ENCODE results near the gene TXNL4A.
"Not testable (repeated sequence)": the region's sequence is repeated elsewhere in the genome, so short reads cannot be mapped to it uniquely, and the experiment has no call there.

Gene TXNL4A

DNA sequence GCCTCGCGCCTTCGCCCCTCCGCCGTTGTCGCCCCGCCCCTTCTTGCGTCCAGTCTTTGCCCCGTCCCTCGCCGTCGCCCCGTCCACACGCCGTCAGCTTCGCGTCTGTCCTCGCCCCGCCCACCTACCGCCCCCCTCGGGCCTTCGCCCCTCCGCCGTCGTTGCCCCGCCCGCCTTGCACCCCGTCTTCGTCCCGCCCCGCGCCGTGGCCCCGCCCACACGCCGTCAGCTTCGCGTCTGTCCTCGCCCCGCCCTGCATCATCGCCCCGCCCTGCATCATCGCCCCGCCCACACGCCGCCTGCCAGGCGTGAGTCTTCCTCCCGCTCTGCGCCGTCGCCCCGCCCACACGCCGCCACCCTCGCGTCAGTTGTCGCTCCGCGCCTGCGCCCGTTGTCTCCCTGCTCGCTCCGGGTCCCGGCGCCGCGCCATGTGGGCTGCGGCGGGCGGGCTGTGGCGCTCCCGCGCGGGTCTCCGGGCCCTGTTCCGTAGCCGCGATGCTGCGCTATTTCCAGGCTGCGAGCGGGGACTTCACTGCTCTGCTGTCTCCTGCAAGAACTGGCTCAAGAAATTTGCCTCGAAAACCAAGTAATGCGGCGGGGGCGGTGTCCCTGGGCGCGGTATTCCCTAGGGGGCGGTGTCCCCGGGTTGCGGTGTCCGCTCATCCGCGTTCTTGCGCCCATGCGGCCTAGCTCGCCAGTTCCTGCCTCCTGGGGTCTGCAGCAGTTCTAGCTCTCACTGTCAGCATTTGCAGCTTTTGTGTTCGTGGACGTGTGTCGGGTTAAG is 45.9 kb upstream of the TXNL4A start, which contains the start of gene RBFA:
RBFA (plus strand) TSS at position 367 of the 784 bp plus-strand sequence; CDS start at position 429, 62 bp downstream.
- TF ChIP-seq SNAI2 (CRISPR knock-in tag; IDR thresholded peaks at IDR 0.05) (no peak), TOX (CRISPR knock-in tag; IDR thresholded peaks at IDR 0.05; ENCODE audit: borderline replicate concordance) (no peak), CSDC2 (CRISPR knock-in tag; IDR thresholded peaks at IDR 0.05) (no peak)
- peak; percentile 87 for ATAC-seq

DNA sequence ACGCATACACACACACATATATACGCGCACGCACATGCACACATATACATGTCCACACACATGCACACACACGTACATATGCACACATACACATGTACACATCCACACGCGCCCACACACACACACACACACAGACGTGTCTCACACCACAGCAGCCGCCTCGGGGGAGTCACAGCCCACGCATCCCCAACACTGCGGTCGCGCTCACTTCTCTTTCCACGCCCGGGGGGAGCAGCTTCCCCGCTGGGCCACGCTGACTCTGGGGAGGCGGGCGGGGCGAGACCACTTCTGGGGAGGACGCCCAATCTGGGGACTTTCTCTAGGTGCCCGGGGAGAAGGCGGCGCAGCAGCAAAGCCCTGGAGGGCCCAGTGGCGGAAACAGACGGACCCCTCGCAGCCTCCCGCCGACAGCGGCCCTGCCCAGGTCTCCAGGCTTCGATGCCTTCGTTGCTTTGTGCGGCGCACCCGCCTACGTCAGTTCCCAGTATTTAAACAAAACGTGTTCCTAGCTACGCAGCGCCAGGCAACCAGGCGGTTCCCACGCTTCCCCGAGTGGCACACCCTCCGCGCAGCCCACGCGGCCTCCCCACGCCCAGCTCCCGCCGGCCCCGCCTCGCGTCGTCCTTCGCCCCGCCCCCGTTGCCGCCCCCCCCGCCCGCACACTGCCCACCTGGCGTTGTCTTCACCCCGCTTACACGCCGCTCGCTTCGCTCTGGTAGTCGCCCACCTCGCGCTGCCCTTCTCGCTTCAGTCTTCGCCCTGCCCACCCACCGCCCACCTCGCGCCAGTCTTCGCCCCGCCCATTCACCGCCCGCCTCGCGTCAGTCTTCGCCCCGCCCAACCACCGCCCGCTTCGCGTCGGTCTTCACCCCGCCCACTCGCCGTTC is 45.1 kb upstream of the TXNL4A start:
- no peak for TF ChIP-seq TOX (CRISPR knock-in tag; IDR thresholded peaks at IDR 0.05; ENCODE audit: borderline replicate concordance)
- TF ChIP-seq ZC3H10 (CRISPR knock-in tag; IDR thresholded peaks at IDR 0.05): no peak
- 0 out of 2 replicates have a peak, but pooled peaks have one; percentile 22 for TF ChIP-seq ZFP3 (CRISPR knock-in tag; IDR thresholded peaks at IDR 0.05)
- TF ChIP-seq, protein P1, sequence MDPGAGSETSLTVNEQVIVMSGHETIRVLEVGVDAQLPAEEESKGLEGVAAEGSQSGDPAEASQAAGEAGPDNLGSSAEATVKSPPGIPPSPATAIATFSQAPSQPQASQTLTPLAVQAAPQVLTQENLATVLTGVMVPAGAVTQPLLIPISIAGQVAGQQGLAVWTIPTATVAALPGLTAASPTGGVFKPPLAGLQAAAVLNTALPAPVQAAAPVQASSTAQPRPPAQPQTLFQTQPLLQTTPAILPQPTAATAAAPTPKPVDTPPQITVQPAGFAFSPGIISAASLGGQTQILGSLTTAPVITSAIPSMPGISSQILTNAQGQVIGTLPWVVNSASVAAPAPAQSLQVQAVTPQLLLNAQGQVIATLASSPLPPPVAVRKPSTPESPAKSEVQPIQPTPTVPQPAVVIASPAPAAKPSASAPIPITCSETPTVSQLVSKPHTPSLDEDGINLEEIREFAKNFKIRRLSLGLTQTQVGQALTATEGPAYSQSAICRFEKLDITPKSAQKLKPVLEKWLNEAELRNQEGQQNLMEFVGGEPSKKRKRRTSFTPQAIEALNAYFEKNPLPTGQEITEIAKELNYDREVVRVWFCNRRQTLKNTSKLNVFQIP (CRISPR knock-in tag; IDR thresholded peaks at IDR 0.05; ENCODE audit: borderline replicate concordance, low read depth): no peak
- peak; percentile 86 for ATAC-seq

DNA sequence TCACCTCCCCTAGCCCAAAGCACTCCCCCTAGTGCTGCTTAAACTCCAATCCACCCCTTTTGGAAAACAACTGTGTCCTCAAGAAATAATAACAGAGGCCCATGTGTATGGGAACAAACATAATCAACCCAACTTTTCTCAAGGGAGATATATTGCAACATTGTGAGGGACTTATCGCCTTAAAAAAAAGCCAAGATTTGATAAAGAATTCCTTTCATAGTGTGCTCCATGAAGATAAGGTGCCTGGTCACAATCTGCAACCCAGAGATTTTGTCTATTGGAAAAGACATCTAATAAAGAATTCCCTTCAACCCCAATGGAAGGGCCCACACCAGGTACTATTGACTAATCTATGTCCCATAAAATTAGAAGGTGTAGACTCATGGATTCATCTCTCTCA is 41.3 kb upstream of the TXNL4A start:
- TF ChIP-seq ZNF565 (CRISPR knock-in tag; conservative IDR thresholded peaks at IDR 0.05; ENCODE audit: low read depth) (no peak), ZFP3 (CRISPR knock-in tag; IDR thresholded peaks at IDR 0.05) (no peak), TOX (CRISPR knock-in tag; IDR thresholded peaks at IDR 0.05; ENCODE audit: borderline replicate concordance) (no peak), ZNF8 (CRISPR knock-in tag; IDR thresholded peaks at IDR 0.05) (no peak), OSR1 (CRISPR knock-in tag; IDR thresholded peaks at IDR 0.05) (no peak), CSDC2 (CRISPR knock-in tag; IDR thresholded peaks at IDR 0.05) (no peak), ZFP30 (CRISPR knock-in tag; IDR thresholded peaks at IDR 0.05) (no peak), ZC3H10 (CRISPR knock-in tag; IDR thresholded peaks at IDR 0.05) (no peak), BACH2 (CRISPR knock-in tag; IDR thresholded peaks at IDR 0.05; ENCODE audit: borderline replicate concordance) (no peak), ARNTL (CRISPR knock-in tag; IDR thresholded peaks at IDR 0.05; ENCODE audit: borderline replicate concordance, low read depth) (no peak), PPARA (CRISPR knock-in tag; IDR thresholded peaks at IDR 0.05; ENCODE audit: borderline replicate concordance) (no peak), SNAI2 (CRISPR knock-in tag; IDR thresholded peaks at IDR 0.05) (no peak), GLIS3 (CRISPR knock-in tag; IDR thresholded peaks at IDR 0.05) (no peak)
- TF ChIP-seq, protein P2, sequence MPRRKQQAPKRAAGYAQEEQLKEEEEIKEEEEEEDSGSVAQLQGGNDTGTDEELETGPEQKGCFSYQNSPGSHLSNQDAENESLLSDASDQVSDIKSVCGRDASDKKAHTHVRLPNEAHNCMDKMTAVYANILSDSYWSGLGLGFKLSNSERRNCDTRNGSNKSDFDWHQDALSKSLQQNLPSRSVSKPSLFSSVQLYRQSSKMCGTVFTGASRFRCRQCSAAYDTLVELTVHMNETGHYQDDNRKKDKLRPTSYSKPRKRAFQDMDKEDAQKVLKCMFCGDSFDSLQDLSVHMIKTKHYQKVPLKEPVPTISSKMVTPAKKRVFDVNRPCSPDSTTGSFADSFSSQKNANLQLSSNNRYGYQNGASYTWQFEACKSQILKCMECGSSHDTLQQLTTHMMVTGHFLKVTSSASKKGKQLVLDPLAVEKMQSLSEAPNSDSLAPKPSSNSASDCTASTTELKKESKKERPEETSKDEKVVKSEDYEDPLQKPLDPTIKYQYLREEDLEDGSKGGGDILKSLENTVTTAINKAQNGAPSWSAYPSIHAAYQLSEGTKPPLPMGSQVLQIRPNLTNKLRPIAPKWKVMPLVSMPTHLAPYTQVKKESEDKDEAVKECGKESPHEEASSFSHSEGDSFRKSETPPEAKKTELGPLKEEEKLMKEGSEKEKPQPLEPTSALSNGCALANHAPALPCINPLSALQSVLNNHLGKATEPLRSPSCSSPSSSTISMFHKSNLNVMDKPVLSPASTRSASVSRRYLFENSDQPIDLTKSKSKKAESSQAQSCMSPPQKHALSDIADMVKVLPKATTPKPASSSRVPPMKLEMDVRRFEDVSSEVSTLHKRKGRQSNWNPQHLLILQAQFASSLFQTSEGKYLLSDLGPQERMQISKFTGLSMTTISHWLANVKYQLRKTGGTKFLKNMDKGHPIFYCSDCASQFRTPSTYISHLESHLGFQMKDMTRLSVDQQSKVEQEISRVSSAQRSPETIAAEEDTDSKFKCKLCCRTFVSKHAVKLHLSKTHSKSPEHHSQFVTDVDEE (CRISPR knock-in tag; IDR thresholded peaks at IDR 0.05): no peak
- ATAC-seq: no peak

DNA sequence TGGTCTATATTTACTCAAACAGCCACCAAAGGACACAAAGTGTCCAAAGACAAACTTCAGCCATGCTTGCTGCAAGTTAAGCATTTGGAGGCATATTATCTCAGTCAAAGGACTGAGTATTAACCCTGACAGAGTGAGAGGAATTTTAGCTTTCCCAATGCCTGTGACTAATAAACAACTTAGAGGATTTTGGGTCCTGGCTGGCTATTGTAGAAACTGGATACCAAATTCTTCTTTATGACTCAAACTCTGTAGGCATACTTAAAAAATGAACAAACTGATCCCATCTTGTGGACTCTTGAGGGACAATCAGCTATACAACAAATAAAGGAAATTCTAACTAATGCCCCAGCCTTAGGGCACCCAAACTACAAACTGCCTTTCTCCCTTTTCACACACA is 39.4 kb upstream of the TXNL4A start:
- not testable (repeated sequence) for ATAC-seq

DNA sequence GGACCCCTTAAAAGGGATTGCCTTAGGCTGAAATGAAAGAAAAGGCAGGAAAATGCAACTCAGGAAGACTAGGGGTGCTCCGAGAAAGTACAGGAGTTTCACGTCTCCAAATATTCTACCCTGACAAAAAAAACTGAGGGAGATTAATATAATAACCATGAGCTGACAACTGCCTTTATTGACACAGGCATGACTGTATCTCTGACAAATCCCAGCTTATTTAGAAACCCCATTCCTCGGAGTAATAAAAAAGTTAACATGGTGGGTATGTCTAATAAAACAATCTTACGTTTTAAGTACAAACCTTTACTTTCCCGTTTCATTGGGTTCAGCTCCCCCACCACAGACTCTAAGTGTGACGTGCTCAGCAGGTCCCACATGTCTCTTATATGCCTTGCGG is 38.0 kb upstream of the TXNL4A start:
- no peak for TF ChIP-seq ZFP3 (CRISPR knock-in tag; IDR thresholded peaks at IDR 0.05)
- no peak for TF ChIP-seq CSDC2 (CRISPR knock-in tag; IDR thresholded peaks at IDR 0.05)
- TF ChIP-seq ESRRG (CRISPR knock-in tag; IDR thresholded peaks at IDR 0.05): no peak
- TF ChIP-seq, protein P3, sequence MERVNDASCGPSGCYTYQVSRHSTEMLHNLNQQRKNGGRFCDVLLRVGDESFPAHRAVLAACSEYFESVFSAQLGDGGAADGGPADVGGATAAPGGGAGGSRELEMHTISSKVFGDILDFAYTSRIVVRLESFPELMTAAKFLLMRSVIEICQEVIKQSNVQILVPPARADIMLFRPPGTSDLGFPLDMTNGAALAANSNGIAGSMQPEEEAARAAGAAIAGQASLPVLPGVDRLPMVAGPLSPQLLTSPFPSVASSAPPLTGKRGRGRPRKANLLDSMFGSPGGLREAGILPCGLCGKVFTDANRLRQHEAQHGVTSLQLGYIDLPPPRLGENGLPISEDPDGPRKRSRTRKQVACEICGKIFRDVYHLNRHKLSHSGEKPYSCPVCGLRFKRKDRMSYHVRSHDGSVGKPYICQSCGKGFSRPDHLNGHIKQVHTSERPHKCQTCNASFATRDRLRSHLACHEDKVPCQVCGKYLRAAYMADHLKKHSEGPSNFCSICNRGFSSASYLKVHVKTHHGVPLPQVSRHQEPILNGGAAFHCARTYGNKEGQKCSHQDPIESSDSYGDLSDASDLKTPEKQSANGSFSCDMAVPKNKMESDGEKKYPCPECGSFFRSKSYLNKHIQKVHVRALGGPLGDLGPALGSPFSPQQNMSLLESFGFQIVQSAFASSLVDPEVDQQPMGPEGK (CRISPR knock-in tag; IDR thresholded peaks at IDR 0.05; ENCODE audit: borderline replicate concordance): no peak
- TF ChIP-seq BACH2 (CRISPR knock-in tag; IDR thresholded peaks at IDR 0.05; ENCODE audit: borderline replicate concordance): no peak
- no peak for TF ChIP-seq OSR1 (CRISPR knock-in tag; IDR thresholded peaks at IDR 0.05)
- TF ChIP-seq, protein P4, sequence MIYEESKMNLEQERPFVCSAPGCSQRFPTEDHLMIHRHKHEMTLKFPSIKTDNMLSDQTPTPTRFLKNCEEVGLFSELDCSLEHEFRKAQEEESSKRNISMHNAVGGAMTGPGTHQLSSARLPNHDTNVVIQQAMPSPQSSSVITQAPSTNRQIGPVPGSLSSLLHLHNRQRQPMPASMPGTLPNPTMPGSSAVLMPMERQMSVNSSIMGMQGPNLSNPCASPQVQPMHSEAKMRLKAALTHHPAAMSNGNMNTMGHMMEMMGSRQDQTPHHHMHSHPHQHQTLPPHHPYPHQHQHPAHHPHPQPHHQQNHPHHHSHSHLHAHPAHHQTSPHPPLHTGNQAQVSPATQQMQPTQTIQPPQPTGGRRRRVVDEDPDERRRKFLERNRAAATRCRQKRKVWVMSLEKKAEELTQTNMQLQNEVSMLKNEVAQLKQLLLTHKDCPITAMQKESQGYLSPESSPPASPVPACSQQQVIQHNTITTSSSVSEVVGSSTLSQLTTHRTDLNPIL (CRISPR knock-in tag; IDR thresholded peaks at IDR 0.05; ENCODE audit: low read depth): no peak
- ATAC-seq: no peak
